ENCODE data around the gene MMEL1.
"Not testable (repeated sequence)": the region's sequence is repeated elsewhere in the genome, so short reads cannot be mapped to it uniquely, and the experiment has no call there.

GRCh38 chr1:2625748-2626147, 7.1 kb downstream of the MMEL1 start:
- not testable (repeated sequence) for TF ChIP-seq MAX (IDR thresholded peaks at IDR 0.05); NFE2L2 (conservative IDR thresholded peaks at IDR 0.05; ENCODE audit: low read length); CTCF (IDR thresholded peaks at IDR 0.05); EP300 (IDR thresholded peaks at IDR 0.05); ELK1 (IDR thresholded peaks at IDR 0.05; ENCODE audit: low read depth, low read length); NR3C1 (IDR thresholded peaks at IDR 0.05); CEBPB (IDR thresholded peaks at IDR 0.05); RNF2 (IDR thresholded peaks at IDR 0.05; ENCODE audit: borderline replicate concordance, low read depth); PBX3 (IDR thresholded peaks at IDR 0.05); CHD4 (IDR thresholded peaks at IDR 0.05; ENCODE audit: borderline replicate concordance); MAFK (IDR thresholded peaks at IDR 0.05; ENCODE audit: partially characterized antibody); ZFP36 (IDR thresholded peaks at IDR 0.05; ENCODE audit: borderline replicate concordance, partially characterized antibody)
